ENCODE measurements around the gene FARP1.

Gene FARP1

DNA sequence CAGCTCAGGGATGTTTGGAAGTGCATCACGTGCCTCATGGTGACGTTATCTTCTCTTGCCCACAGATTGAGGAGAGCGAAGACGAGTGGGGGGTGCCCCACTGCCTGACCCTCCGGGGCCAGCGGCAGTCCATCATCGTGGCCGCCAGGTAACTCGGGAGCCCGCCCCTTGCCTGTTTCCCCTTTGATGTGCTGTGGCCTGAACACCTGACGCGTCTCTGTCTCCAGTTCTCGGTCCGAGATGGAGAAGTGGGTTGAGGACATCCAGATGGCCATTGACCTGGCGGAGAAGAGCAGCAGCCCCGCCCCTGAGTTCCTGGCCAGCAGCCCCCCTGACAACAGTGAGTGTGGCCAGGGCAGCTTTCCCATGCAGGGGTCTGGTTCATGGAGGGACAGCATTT, 297.0 kb downstream of the FARP1 start:
- DNase-seq (ENCODE audit: low spot score): no peak
- ChIA-PET POLR2A (ENCODE audit: low non-redundant PET) (no interaction called here), CTCF (no interaction called here)
- TF ChIP-seq, protein P1, sequence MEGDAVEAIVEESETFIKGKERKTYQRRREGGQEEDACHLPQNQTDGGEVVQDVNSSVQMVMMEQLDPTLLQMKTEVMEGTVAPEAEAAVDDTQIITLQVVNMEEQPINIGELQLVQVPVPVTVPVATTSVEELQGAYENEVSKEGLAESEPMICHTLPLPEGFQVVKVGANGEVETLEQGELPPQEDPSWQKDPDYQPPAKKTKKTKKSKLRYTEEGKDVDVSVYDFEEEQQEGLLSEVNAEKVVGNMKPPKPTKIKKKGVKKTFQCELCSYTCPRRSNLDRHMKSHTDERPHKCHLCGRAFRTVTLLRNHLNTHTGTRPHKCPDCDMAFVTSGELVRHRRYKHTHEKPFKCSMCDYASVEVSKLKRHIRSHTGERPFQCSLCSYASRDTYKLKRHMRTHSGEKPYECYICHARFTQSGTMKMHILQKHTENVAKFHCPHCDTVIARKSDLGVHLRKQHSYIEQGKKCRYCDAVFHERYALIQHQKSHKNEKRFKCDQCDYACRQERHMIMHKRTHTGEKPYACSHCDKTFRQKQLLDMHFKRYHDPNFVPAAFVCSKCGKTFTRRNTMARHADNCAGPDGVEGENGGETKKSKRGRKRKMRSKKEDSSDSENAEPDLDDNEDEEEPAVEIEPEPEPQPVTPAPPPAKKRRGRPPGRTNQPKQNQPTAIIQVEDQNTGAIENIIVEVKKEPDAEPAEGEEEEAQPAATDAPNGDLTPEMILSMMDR (conservative IDR thresholded peaks at IDR 0.05; ENCODE audit: low read depth): no peak
- no peak overlapping the region for H3K27ac ChIP-seq

DNA sequence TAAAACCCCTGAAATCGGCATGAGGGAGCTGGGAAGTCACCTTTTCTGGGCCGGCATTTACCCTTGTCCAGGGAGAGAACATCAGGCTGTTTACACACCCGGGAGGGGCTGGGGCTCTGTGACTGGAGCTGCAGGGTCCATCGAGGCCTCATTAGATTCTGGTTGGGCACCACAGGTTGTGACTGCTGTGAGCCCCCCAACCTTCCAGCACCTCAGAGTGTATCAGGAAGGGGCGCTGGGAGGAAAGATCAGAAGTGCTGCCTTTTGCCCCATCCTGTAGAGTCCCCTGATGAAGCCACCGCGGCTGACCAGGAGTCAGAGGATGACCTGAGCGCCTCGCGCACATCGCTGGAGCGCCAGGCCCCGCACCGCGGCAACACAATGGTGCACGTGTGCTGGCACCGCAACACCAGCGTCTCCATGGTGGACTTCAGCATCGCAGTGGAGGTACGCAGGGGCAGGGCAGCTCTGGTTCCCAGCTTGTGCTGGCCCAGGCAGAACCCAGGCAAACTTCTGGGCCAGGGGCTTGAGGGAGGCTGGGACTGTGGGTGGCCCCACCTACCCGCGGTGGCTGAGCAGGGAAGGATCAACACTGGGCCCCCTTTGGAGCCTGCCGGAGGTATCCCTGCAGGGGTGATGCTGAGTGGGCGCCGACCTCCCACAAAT, 297.6 kb downstream of the FARP1 start:
- TF ChIP-seq, protein P1 (conservative IDR thresholded peaks at IDR 0.05; ENCODE audit: low read depth): no peak
- POLR2A ChIA-PET (ENCODE audit: low non-redundant PET): no interaction called here
- no peak for DNase-seq (ENCODE audit: low spot score)
- CTCF ChIA-PET: interaction anchor here (0.6 to 0.9 kb wide), 4 partner anchors 9 to 342 kb away, joined by 3 to 5 read pairs (median 3); no protein-coding TSS in a partner anchor
- H3K27ac ChIP-seq: no peak overlapping the region

DNA sequence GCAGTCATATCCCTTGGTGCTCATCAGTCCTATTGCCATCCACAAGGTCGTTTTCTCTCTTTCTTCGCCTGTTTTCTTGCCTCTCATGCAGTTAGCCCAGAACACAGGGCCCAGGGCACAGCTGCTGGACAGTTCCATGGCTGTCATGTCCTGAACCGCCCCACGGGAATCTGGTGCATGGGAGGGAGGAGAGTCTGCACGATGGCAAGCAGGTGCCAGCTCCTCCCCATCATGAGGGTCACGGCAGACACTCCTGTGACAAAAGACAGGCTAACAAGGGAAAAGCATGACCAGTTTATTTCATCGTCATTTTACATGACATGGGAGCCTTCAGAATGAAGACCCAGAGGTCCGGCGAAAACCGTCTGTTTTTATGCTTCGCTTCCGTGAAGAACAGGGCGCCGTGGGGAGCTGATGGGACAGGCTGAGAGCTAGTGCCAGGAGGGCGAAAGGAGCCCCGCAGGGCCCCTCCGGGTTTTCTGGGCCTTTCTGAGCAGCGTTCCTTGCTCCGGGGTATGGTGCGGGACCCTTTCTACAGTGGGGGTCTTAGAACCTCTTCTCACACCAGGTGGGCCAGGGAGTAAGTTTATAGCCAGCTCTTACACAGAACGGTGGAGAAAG, 298.3 kb downstream of the FARP1 start:
- no peak for DNase-seq (ENCODE audit: low spot score)
- POLR2A ChIA-PET (ENCODE audit: low non-redundant PET): no interaction called here
- H3K27ac ChIP-seq: no peak overlapping the region
- CTCF ChIA-PET: interaction anchor here (0.7 to 0.9 kb wide), 5 partner anchors 10 to 232 kb away, joined by 3 to 4 read pairs (median 3); no protein-coding TSS in a partner anchor
- TF ChIP-seq, protein P1 (conservative IDR thresholded peaks at IDR 0.05; ENCODE audit: low read depth): no peak

DNA sequence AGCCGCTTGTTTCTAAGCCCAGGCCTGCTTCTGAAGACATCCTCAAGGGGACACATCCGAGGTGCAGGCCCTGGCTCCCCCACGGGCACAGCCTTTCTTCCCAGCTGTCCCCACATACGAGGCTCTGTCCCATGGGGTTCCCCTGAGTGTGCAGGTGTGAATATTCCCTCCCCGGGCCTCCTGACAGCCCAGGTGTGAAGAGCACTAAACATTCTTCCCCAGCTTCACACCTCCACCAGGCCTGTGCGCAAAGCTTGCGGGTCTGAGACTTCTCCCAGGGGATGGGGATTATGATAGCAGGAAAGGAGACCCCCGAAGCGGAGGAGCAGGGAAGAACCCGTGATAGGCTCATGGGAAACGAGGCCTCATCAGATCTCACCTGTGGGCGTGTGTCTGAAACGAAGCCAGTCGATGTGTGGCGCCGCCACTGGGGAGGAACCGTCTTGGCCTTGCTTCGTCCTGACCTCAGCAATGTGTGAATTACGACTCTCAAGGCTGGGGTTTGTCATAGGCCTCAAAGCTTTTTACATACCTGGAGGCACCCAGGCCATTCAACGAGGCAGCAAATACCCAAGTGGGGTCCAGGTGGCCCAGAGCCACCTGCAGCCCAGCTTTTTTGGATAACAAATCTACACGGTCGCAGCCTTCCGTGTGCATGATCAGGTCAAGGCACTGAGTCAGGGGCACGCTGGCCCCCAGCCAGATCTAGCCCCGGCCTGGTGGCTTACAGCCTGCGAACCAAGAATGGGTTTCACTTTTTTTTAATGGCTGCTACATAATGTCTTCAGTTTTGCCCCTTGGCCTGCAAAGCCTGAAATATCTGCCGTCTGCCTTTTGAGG, 299.7 kb downstream of the FARP1 start:
- ChIA-PET CTCF (interaction anchor here (0.6 kb wide), 1 partner anchor 231 kb away, joined by 4 read pairs; no protein-coding TSS in a partner anchor), POLR2A (ENCODE audit: low non-redundant PET) (no interaction called here)
- peak overlapping the region; percentile 63 for H3K27ac ChIP-seq
- DNase-seq (ENCODE audit: low spot score): no peak
- TF ChIP-seq, protein P1 (conservative IDR thresholded peaks at IDR 0.05; ENCODE audit: low read depth): no peak

DNA sequence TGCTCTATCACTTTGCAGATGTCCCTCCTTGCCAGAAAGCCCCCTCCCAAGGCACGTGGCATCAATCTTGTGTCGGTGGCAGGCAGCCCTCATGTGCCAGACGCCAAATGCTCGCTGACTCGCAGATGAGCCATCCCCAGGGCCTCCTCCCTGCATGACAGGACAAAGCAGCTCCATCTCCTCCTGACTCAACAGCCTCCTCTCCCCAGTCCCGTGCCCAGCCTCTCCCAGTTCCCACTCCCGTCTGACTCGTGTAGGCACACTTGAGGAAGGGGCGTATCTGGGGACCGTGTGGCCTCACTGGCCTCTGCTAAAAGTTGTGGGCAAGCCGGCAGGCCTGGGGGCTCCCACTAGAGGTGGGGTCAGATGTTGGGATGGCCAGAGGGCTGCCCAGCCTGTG, 300.4 kb downstream of the FARP1 start:
- ChIA-PET POLR2A (ENCODE audit: low non-redundant PET) (no interaction called here), CTCF (no interaction called here)
- TF ChIP-seq, protein P1 (conservative IDR thresholded peaks at IDR 0.05; ENCODE audit: low read depth): no peak
- peak overlapping the region; percentile 63 for H3K27ac ChIP-seq
- DNase-seq (ENCODE audit: low spot score): peak; percentile 82

DNA sequence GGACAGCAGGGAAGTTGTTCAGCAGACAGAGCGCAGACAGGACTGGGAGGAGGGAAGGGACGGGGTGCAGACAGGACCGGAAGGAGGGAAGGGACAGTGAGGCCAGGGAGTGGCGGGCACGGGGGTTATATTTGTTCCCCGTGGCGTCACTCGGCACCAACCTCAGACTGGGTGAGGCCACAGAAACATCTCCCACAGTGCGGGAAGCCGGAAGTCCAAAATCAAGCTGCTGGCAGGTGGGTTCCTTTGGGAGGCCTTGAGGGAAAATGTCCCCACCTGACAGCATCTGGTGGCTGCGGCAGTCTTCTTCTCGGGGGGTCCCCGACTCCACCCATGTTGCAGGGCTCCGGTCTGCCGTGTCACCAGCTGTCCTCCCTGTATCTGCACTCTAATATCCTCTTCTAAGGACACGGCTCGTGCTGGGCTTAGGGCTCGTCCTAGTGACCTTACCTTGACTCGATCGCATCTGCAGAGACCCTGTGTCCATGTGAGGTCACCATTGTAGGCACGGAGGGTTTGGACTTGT, 301.0 kb downstream of the FARP1 start:
- ChIA-PET POLR2A (ENCODE audit: low non-redundant PET) (no interaction called here), CTCF (interaction anchor here (0.6 kb wide), 1 partner anchor 97 kb away, joined by 3 read pairs; no protein-coding TSS in a partner anchor)
- peak overlapping the region; percentile 63 for H3K27ac ChIP-seq
- TF ChIP-seq, protein P1 (conservative IDR thresholded peaks at IDR 0.05; ENCODE audit: low read depth): no peak
- no peak for DNase-seq (ENCODE audit: low spot score)
